Common myeloid progenitor, CD34-positive (primary cell): ENCODE measurements around the gene LAMA3.

Experiments used
- CTCF ChIA-PET: fragments of 350-600 bp; sonication (Branson Sonifier 250); formaldehyde crosslinking; loops from one replicate; lab custom pipeline; 2021; ENCODE audit warnings: antibody characterized with exemption; lab: Charles Lee
- POLR2A ChIA-PET: fragments of 350-600 bp; sonication (Branson Sonifier 250); formaldehyde crosslinking; loops from one replicate; lab custom pipeline; 2021; ENCODE audit warnings: antibody characterized with exemption; lab: Charles Lee
- DNase-seq, 3 donors: peaks; one replicate each; pipeline versions ENCODE4 v3.0.0 to v3.0.0-alpha.2; 2013
- H3K27ac ChIP-seq, 2 experiments: 1 replicate in 1 of 2; 2 replicates in 1 of 2; pipeline ENCODE4 v1.7.0; 2013; ENCODE audit warnings: inconsistent platforms in 2 of 2, low read length in 2 of 2, mild to moderate bottlenecking in 2 of 2, low read depth in 1 of 2, moderate library complexity in 1 of 2; ENCODE audit not compliant: severe bottlenecking in 2 of 2, insufficient read depth in 1 of 2, poor library complexity in 1 of 2
- H3K27me3 ChIP-seq, 5 experiments: replicated peaks in 2 of 5; 1 replicate in 3 of 5; 2 replicates in 2 of 5; pipeline versions ENCODE4 v1.6.1 to v1.7.0; 2013; ENCODE audit warnings: low read length in 4 of 5, mild to moderate bottlenecking in 2 of 5, moderate library complexity in 2 of 5, inconsistent platforms in 1 of 5; ENCODE audit not compliant: insufficient read depth in 5 of 5, control insufficient read depth in 4 of 5
- H3K36me3 ChIP-seq, 4 experiments: 1 replicate in 2 of 4; 2 replicates in 2 of 4; pipeline versions ENCODE4 v1.6.1 to v1.7.0; 2013; ENCODE audit warnings: low read length in 3 of 4, control low read depth in 1 of 4, mild to moderate bottlenecking in 1 of 4; ENCODE audit not compliant: control insufficient read depth in 4 of 4, insufficient read depth in 4 of 4
- H3K4me1 ChIP-seq, 4 experiments: 1 replicate in 3 of 4; 2 replicates in 1 of 4; pipeline versions ENCODE4 v1.6.1 to v1.7.1; 2013; ENCODE audit warnings: low read length in 3 of 4, mild to moderate bottlenecking in 3 of 4, control low read depth in 1 of 4, inconsistent platforms in 1 of 4, moderate library complexity in 1 of 4; ENCODE audit not compliant: control insufficient read depth in 4 of 4, insufficient read depth in 4 of 4; ENCODE audit errors: control extremely low read depth in 1 of 4
- H3K4me3 ChIP-seq, 7 experiments: 1 replicate in 4 of 7; 2 replicates in 3 of 7; pipeline versions ENCODE4 v1.5.1 to v1.7.0; 2013; ENCODE audit warnings: mild to moderate bottlenecking in 7 of 7, low read length in 6 of 7, moderate library complexity in 6 of 7, inconsistent platforms in 2 of 7, low read depth in 2 of 7, control low read depth in 1 of 7; ENCODE audit not compliant: insufficient read depth in 4 of 7, control insufficient read depth in 1 of 7; ENCODE audit errors: extremely low read depth in 1 of 7
- H3K9me3 ChIP-seq, 5 experiments: 1 replicate in 4 of 5; 2 replicates in 1 of 5; pipeline versions ENCODE4 v1.6.1 to v1.7.1; 2013; ENCODE audit warnings: low read length in 4 of 5, mild to moderate bottlenecking in 2 of 5, inconsistent platforms in 1 of 5, low read depth in 1 of 5, moderate library complexity in 1 of 5; ENCODE audit not compliant: control insufficient read depth in 4 of 5, insufficient read depth in 2 of 5; ENCODE audit errors: control extremely low read depth in 1 of 5
- WGBS: methylation state at CpG from one replicate; pipeline ENCODE4 v1.1.5; 2013; ENCODE audit not compliant: insufficient coverage; 5-methylcytosine and 5-hydroxymethylcytosine counted together

Gene LAMA3

DNA sequence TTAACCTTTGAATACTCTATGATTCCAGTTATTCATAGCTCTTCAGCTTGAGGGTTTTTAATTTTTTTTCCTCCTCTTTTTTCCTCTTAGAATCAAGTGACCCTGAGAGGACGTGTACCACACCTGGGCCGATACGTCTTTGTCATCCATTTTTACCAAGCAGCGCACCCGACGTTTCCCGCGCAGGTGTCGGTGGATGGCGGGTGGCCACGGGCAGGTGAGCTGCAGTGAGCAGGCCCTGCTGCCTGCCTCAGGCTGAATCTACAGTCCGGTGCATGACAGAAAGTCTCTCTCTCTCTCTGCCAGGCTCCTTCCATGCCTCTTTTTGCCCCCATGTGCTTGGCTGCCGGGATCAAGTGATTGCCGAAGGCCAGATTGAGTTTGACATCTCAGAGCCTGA lies 153.1 kb downstream of the LAMA3 start:
- no peak for DNase-seq
- no peaks in the 10 kb centered on the region for H3K9me3 ChIP-seq
- 97% methylated on average over 12 of the region's 14 CpGs for WGBS
- peaks cover 0 to 10% (median 5%) of the 10 kb centered on the region in 4 experiments for H3K4me1 ChIP-seq
- CTCF ChIA-PET = interaction anchor here (1.2 to 1.3 kb wide), 2 partner anchors 16 to 76 kb away, joined by 3 read pairs; no protein-coding TSS in a partner anchor
- H3K4me3 ChIP-seq = no peak overlapping the region
- H3K36me3 ChIP-seq = no peaks in the 10 kb centered on the region
- H3K27me3 ChIP-seq = no peaks in the 10 kb centered on the region
- no peak overlapping the region for H3K27ac ChIP-seq
- POLR2A ChIA-PET = no interaction called here

DNA sequence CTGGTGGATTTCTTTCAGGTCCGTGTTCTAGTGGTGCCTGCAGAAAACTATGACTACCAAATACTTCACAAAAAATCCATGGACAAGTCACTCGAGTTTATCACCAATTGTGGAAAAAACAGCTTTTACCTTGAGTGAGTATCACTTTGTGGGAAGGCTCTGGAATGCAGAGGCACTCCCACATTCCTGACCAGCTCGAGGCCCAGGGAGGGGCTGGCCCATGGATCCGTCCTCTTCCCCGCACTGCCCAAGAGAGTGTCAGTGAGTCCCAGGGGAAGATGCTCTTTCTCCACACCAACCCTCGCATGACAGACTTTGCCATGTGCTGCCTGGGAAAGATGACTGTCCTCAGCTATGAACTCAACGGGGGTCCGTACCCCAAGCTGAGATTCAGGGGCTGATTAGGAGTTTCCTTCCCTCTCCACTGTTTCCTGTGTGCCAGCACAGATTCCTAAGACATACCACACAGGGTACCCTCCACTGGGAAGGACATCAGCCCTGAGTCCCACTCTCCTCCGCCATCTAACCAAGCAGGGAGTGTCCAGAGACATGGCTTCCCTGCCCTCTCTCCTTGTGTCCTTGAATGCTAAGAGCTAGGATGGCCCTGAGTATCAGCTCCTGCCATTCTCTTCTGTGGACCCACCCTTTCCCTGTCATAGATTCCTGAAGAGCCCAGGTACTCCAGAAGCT lies 155.9 kb downstream of the LAMA3 start:
- WGBS = 95% methylated on average over 9 of the region's 9 CpGs

DNA sequence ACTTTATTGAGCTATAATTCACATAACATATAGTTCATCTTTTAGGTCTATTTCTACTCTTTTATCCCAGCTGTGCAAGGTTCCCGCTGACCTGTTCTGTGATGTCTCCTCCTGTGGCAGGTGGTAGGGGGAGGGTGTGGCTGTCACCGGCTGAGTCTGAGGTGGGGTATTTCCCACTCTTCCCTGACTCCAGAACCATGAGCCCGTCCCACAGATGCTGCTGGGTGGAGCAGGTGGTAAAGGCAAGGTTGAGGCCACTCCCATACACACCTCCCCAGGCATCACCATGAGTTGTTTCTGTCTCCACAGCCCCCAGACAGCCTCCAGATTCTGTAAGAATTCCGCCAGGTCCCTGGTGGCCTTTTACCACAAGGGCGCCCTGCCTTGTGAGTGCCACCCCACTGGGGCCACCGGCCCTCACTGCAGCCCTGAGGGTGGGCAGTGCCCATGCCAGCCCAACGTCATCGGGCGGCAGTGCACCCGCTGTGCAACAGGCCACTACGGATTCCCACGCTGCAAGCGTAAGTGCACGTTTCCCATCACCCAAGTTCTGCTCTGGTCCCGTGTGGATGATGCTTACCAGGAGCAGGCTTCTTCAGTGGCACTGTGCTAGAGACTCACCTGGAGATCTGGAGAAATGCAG lies 156.9 kb downstream of the LAMA3 start:
- ChIA-PET CTCF (interaction anchor here (1.4 kb wide), 1 partner anchor 72 kb away, joined by 4 read pairs; no protein-coding TSS in a partner anchor), POLR2A (no interaction called here)
- H3K9me3 ChIP-seq = no peaks in the 10 kb centered on the region
- H3K4me1 ChIP-seq = no peaks in the 10 kb centered on the region
- no peak overlapping the region for H3K27ac ChIP-seq
- H3K27me3 ChIP-seq = no peaks in the 10 kb centered on the region
- no peak for DNase-seq
- H3K36me3 ChIP-seq = no peaks in the 10 kb centered on the region
- WGBS = 96% methylated on average over 12 of the region's 15 CpGs
- no peak overlapping the region for H3K4me3 ChIP-seq

More for the DNA sequence above, 155.9 kb downstream of the LAMA3 start:
- H3K4me3 ChIP-seq = no peak overlapping the region
- no peaks in the 10 kb centered on the region for H3K36me3 ChIP-seq
- no peaks in the 10 kb centered on the region for H3K9me3 ChIP-seq
- ChIA-PET CTCF (no interaction called here), POLR2A (no interaction called here)
- DNase-seq = no peak
- H3K4me1 ChIP-seq = no peaks in the 10 kb centered on the region
- no peak overlapping the region for H3K27ac ChIP-seq
- no peaks in the 10 kb centered on the region for H3K27me3 ChIP-seq

DNA sequence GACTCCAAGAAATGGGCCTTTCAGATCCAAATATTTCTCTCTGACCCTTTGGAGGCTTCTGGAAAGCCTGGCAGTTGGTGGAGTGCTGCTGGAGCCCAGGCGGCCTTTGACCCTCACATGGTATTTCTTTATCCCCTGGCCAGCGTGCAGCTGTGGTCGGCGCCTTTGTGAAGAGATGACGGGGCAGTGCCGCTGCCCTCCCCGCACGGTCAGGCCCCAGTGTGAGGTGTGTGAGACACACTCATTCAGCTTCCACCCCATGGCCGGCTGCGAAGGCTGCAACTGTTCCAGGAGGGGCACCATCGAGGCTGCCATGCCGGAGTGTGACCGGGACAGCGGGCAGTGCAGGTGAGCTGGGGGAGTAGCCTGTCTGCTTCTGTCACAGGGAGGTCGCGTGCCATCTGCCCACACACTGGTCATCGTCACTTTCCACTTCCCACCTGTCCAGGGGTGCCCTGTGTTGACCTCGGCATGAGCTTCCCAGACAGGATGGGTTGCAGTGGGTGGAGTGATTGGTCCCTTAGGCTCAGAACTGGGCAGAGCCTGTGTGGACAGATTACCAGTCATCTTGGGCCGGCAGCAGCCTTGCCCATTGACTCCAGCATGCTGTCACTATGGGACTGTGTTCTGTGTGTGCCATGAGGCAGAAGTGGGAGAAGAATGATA lies 158.2 kb downstream of the LAMA3 start:
- Histone ChIP-seq H3K4me1 (peaks cover 0 to 1% (median 0%) of the 10 kb centered on the region in 4 experiments), H3K27ac (no peak overlapping the region), H3K9me3 (no peaks in the 10 kb centered on the region), H3K36me3 (no peaks in the 10 kb centered on the region), H3K4me3 (no peak overlapping the region), H3K27me3 (no peaks in the 10 kb centered on the region)
- no peak for DNase-seq
- ChIA-PET POLR2A (no interaction called here), CTCF (interaction anchor here (1.4 kb wide), 1 partner anchor 71 kb away, joined by 4 read pairs; no protein-coding TSS in a partner anchor)
- 99% methylated on average over 12 of the region's 19 CpGs for WGBS

DNA sequence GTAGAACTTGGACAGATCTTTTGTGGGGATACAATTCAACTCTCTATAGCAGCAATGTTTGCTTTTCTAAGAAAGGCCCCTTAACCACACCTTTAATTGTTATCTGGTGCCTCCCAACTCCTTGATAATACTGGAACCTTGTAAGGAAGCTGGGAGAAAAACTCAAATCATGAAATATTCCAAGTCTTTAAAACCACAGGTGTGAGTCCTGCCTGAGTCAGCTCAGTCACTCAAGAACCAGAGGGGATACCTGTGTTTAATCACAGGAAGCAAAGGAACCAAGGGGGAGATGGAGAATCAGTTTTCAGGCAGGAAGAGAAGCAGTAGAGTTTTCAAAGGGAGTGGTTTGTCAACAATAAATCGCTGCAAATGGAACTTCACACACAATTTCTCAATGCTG lies 159.9 kb downstream of the LAMA3 start:
- peaks cover 0 to 13% (median 5%) of the 10 kb centered on the region in 4 experiments for H3K4me1 ChIP-seq
- POLR2A ChIA-PET = no interaction called here
- CTCF ChIA-PET = no interaction called here
- no peak for DNase-seq
- no peaks in the 10 kb centered on the region for H3K9me3 ChIP-seq
- H3K27ac ChIP-seq = no peak overlapping the region
- H3K36me3 ChIP-seq = no peaks in the 10 kb centered on the region
- no peaks in the 10 kb centered on the region for H3K27me3 ChIP-seq
- WGBS = no CpG with 5 or more reads among the region's 1 CpG
- no peak overlapping the region for H3K4me3 ChIP-seq

DNA sequence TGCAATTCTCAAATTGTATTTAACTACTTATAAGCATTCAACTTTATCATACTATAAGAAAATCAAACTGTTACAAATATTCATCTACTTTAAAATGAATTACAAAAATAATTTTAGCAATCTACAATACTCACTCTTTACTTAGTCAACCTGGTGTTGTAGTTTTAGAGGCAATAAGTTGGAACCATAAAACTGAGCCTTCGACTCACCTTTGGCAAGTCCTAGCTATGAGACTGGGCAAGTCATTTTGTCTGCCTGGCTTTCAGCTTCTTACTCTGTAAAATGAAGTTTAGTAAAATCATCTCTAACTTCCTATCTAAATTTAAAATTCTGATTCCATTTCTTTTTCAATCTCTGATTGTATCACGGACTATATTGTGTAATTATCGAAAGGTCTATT lies 161.0 kb downstream of the LAMA3 start:
- Histone ChIP-seq H3K27ac (no peak overlapping the region), H3K4me1 (peaks cover 0 to 13% (median 5%) of the 10 kb centered on the region in 4 experiments), H3K36me3 (no peaks in the 10 kb centered on the region), H3K4me3 (no peak overlapping the region), H3K9me3 (no peaks in the 10 kb centered on the region), H3K27me3 (no peaks in the 10 kb centered on the region)
- ChIA-PET POLR2A (no interaction called here), CTCF (interaction anchor here (1.3 kb wide), 1 partner anchor 78 kb away, joined by 3 read pairs; no protein-coding TSS in a partner anchor)
- no peak for DNase-seq
- no CpG with 5 or more reads among the region's 3 CpGs for WGBS
